PC-9 (cell line): ENCODE data around the gene BTBD16.

Experiments
- CTCF ChIP-seq: fragments of 200-600 bp; sonication (generic); conservative IDR thresholded peaks from 2 replicates; pipeline ENCODE4 v1.6.1; 2017; ENCODE audit warnings: mixed run types, antibody characterized with exemption, mild to moderate bottlenecking, moderate library complexity
- EZH2 ChIP-seq: fragments of 200-600 bp; sonication (generic); IDR thresholded peaks from 2 replicates; pipeline ENCODE4 v1.8.0; 2017; ENCODE audit warnings: antibody characterized with exemption, low read depth

GRCh38 chr10:122251459-122252255, 19.4 kb upstream of the BTBD16 start:
- no peak for TF ChIP-seq CTCF
- no peak for TF ChIP-seq EZH2
